ENCODE measurements around the gene CFAP61.

- TF ChIP-seq POLR2A (IDR thresholded peaks at IDR 0.05) (no peak), CTCF (IDR thresholded peaks at IDR 0.05) (no peak)
Measured at GRCh38 chr20:20089939-20090338, 37.6 kb downstream of the CFAP61 start.

All from adrenal gland (tissue), 5 donors.